Measurements from ENCODE around the gene DLEC1.

The DLEC1 gene

GRCh38 chr3:38168151-38169026 lies 129.4 kb downstream of the DLEC1 start:
- TF ChIP-seq REST (IDR thresholded peaks at IDR 0.05; ENCODE audit: insufficient read depth in 1 of 2, low read depth in 2 of 2, low read length in 2 of 2): no peak
- TF ChIP-seq TAF1 (IDR thresholded peaks at IDR 0.05; ENCODE audit: borderline replicate concordance, insufficient read depth, low read length): no peak
- TF ChIP-seq FOXP2 (optimal IDR thresholded peaks at IDR 0.05; ENCODE audit: borderline replicate concordance, extremely low read depth, extremely low read length, insufficient read depth): no peak

DNA sequence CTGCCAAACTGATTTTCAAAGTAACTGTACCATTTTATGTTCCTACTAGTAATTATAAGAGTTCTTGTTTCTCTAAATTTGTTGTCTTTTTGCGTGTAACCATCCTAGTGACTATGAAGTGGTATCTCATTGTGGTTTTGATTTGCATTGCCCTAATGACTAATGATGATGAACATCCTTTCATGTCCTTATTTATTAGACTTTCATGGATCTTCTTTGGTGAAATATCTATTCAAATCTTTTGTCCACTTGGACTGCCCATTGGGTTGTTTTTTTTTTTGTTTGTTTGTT lies 130.0 kb downstream of the DLEC1 start:
- TF ChIP-seq POLR2AphosphoS5 (IDR thresholded peaks at IDR 0.05; ENCODE audit: low read depth, low read length) (no peak), FOXP2 (optimal IDR thresholded peaks at IDR 0.05; ENCODE audit: borderline replicate concordance, extremely low read depth, extremely low read length, insufficient read depth) (no peak), SIN3A (IDR thresholded peaks at IDR 0.05; ENCODE audit: borderline replicate concordance, insufficient read depth, low read length) (no peak), REST (IDR thresholded peaks at IDR 0.05; ENCODE audit: insufficient read depth in 1 of 2, low read depth in 2 of 2, low read length in 2 of 2) (no peak), TAF1 (IDR thresholded peaks at IDR 0.05; ENCODE audit: borderline replicate concordance, insufficient read depth, low read length) (no peak)

GRCh38 chr3:38170722-38171121 lies 131.7 kb downstream of the DLEC1 start:
- TF ChIP-seq TAF1 (IDR thresholded peaks at IDR 0.05; ENCODE audit: borderline replicate concordance, insufficient read depth, low read length) (no peak), SIN3A (IDR thresholded peaks at IDR 0.05; ENCODE audit: borderline replicate concordance, insufficient read depth, low read length) (no peak), REST (IDR thresholded peaks at IDR 0.05; ENCODE audit: insufficient read depth in 1 of 2, low read depth in 2 of 2, low read length in 2 of 2) (no peak), POLR2AphosphoS5 (IDR thresholded peaks at IDR 0.05; ENCODE audit: low read depth, low read length) (no peak), FOXP2 (optimal IDR thresholded peaks at IDR 0.05; ENCODE audit: borderline replicate concordance, extremely low read depth, extremely low read length, insufficient read depth) (no peak)

- TF ChIP-seq REST (IDR thresholded peaks at IDR 0.05; ENCODE audit: insufficient read depth in 1 of 2, low read depth in 2 of 2, low read length in 2 of 2) (no peak), SIN3A (IDR thresholded peaks at IDR 0.05; ENCODE audit: borderline replicate concordance, insufficient read depth, low read length) (no peak), POLR2AphosphoS5 (IDR thresholded peaks at IDR 0.05; ENCODE audit: low read depth, low read length) (no peak), FOXP2 (optimal IDR thresholded peaks at IDR 0.05; ENCODE audit: borderline replicate concordance, extremely low read depth, extremely low read length, insufficient read depth) (no peak)
These were observed 132.6 kb downstream of the DLEC1 start for GRCh38 chr3:38171622-38172021.

All from PFSK-1 (cell line).